Activated T-helper 1 cell treated with anti-CD3 and anti-CD28 coated beads, Interleukin-2, amount 50 U/mL, for 16 hours (primary cell): ENCODE measurements around the gene GNAZ.

Experiments
- DNase-seq, 2 donors: peaks; one replicate each; pipeline ENCODE4 v3.0.0-alpha.2; 2020; ENCODE audit warnings: low read depth in 1 of 2, low spot score in 1 of 2

GNAZ gene

GRCh38 chr22:23150762-23151161 is 80.4 kb downstream of the GNAZ start:
- no peak for DNase-seq

- no peak for DNase-seq
These were observed 81.5 kb downstream of the GNAZ start for GRCh38 chr22:23151827-23152226.

- DNase-seq = no peak
These were observed 82.2 kb downstream of the GNAZ start for GRCh38 chr22:23152238-23153114.

- no peak for DNase-seq
These were observed 83.7 kb downstream of the GNAZ start for GRCh38 chr22:23153994-23154393.

GRCh38 chr22:23154461-23154860 is 84.1 kb downstream of the GNAZ start:
- DNase-seq = no peak

- DNase-seq = no peak
These were observed 84.8 kb downstream of the GNAZ start for GRCh38 chr22:23155143-23155542.

- no peak for DNase-seq
These were observed 85.5 kb downstream of the GNAZ start for GRCh38 chr22:23155831-23156230.

GRCh38 chr22:23156286-23156685 is 86.0 kb downstream of the GNAZ start:
- no peak for DNase-seq

GRCh38 chr22:23157560-23158515 is 87.5 kb downstream of the GNAZ start:
- DNase-seq = no peak

- DNase-seq = no peak
These were observed 88.4 kb downstream of the GNAZ start for GRCh38 chr22:23158516-23159290.

GRCh38 chr22:23159291-23159630 is 88.9 kb downstream of the GNAZ start:
- no peak for DNase-seq

- DNase-seq = no peak
These were observed 90.7 kb downstream of the GNAZ start for GRCh38 chr22:23161029-23161428.

- no peak for DNase-seq
These were observed 91.3 kb downstream of the GNAZ start for GRCh38 chr22:23161574-23161973.

- no peak for DNase-seq
These were observed 93.3 kb downstream of the GNAZ start for GRCh38 chr22:23163665-23164064.

- DNase-seq = no peak
These were observed 93.8 kb downstream of the GNAZ start for GRCh38 chr22:23164091-23164490.

- DNase-seq = no peak
These were observed 95.9 kb downstream of the GNAZ start for GRCh38 chr22:23166042-23166831.

- DNase-seq = no peak
These were observed 96.7 kb downstream of the GNAZ start for GRCh38 chr22:23166841-23167616.

- DNase-seq = no peak
These were observed 98.2 kb downstream of the GNAZ start for GRCh38 chr22:23168391-23169042.

GRCh38 chr22:23169043-23169406 is 98.7 kb downstream of the GNAZ start:
- DNase-seq = no peak
